Measurements from ENCODE around the gene UGT1A8. TPM values are rescaled to one million over a fixed set of nuclear protein-coding genes. Genes with fewer than 3 reads are reported as not detected.

UGT1A8 gene
- total RNA-seq, 1 experiment from 2014 or later, result 15.1 TPM

- DNase-seq (ENCODE audit: low read depth), result no peak
Observed at GRCh38 chr2:233799716-233800115, 182.3 kb downstream of the UGT1A8 start.

- no peak for DNase-seq (ENCODE audit: low read depth)
Observed at GRCh38 chr2:233800208-233800607, 182.8 kb downstream of the UGT1A8 start.

- peak; percentile 71 for DNase-seq (ENCODE audit: low read depth)
Observed at GRCh38 chr2:233801357-233802131, 184.1 kb downstream of the UGT1A8 start.

- no peak for DNase-seq (ENCODE audit: low read depth)
Observed at GRCh38 chr2:233802132-233802815, 184.8 kb downstream of the UGT1A8 start.

DNA sequence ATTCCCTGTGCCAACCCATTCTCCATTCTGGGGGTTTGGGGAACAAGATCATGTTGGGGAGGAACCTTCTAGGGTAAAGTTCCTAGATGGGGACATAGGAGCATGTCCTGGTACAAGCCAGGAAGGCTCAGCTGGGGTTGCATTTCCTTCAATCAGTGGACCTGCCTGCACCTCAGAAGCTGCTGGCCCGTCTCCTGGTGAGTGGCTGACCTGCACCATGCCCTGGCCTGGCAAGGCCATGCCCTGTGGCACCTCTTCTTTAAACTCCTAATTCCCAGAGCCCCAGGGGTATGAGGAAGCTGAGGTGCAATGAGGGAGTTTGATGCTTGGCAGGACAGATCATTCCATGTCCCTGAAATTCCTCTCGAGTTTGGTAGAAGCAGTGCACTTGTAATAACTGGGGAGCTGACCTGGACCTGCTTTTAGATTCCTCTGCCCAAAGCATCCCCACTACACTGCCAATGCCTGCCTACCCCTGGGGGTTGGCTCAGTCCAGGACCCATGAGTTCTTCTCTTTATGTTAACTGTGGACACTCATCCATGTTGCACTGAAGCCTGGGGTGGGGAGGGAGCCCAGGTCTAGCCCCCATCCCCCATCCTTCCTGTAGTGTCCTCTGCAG lies 186.0 kb downstream of the UGT1A8 start:
- DNase-seq (ENCODE audit: low read depth), result no peak

DNA sequence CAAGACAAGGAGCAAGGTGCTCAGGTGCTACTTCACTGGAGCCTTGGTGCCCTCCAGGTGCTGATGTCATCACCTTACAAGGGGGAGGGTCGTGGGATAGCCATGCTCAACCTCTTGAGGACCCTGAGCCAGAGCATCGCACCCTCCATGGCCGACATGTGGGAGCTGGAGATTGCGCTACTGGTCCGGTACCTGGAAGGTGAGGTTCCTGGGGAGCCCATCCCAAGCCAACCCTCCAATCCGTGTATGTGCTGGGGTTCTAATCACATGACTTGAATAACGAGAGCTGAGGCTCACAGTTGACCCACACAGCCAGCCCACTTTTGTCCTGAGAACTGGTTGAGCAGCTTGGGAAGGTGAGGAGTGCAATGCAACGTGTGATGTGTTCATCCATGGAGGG lies 186.6 kb downstream of the UGT1A8 start:
- no peak for DNase-seq (ENCODE audit: low read depth)

DNA sequence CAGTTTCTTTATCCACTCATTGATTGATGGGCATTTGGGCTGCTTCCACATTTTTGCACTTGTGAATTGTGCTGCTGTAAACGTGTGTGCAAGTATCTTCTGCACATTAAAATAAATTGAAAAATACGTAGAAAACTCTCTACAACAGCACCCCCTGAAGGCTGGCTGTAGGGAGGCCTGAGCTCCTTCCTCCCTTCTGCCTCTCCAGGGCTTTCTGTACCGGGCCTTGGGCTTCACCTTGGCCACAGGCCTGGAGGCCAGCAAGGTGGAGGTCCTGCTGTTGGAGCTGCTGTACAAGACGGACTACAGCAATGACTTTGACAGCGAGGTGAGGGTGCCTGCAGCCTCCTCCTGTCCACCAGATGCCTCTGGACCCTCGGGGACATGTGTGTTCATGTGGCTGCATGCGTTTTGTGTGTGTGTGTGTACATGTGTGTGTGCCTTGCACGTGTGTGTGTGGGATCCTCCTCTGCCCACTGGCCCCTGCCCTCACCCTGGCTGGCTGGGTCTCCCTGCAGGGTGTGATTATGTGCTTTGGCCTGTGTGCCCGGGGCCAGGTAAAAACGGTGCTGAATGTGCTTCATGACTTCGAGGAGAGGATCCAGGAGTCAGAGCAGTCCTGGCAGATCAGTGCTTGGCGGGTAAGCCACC lies 189.9 kb downstream of the UGT1A8 start:
- no peak for DNase-seq (ENCODE audit: low read depth)

- DNase-seq (ENCODE audit: low read depth), result no peak
Observed at GRCh38 chr2:233807966-233808935, 190.8 kb downstream of the UGT1A8 start.

DNA sequence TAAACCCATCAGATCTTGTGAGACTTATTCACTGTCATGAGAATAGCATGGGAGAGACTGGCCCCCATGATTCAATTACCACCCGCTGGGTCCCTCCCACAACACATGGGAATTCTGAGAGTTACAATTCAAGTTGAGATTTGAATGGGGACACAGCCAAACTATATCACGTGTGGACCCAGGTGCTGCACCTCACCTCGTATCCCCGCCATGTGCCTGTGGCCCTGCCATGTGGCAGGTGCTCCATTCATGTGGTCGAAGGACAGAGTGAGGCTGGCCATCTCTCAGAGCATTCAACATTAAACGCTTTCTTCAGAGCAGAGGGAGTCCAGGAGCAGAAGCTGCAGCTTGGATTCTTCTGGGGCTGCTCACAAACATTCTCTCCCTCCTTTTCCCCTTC lies 193.0 kb downstream of the UGT1A8 start:
- DNase-seq (ENCODE audit: low read depth), result no peak

- DNase-seq (ENCODE audit: low read depth), result no peak
Observed at GRCh38 chr2:233811087-233811486, 193.7 kb downstream of the UGT1A8 start.

- no peak for DNase-seq (ENCODE audit: low read depth)
Observed at GRCh38 chr2:233811732-233812131, 194.3 kb downstream of the UGT1A8 start.

GRCh38 chr2:233813236-233814055 lies 196.0 kb downstream of the UGT1A8 start:
- DNase-seq (ENCODE audit: low read depth), result no peak

DNA sequence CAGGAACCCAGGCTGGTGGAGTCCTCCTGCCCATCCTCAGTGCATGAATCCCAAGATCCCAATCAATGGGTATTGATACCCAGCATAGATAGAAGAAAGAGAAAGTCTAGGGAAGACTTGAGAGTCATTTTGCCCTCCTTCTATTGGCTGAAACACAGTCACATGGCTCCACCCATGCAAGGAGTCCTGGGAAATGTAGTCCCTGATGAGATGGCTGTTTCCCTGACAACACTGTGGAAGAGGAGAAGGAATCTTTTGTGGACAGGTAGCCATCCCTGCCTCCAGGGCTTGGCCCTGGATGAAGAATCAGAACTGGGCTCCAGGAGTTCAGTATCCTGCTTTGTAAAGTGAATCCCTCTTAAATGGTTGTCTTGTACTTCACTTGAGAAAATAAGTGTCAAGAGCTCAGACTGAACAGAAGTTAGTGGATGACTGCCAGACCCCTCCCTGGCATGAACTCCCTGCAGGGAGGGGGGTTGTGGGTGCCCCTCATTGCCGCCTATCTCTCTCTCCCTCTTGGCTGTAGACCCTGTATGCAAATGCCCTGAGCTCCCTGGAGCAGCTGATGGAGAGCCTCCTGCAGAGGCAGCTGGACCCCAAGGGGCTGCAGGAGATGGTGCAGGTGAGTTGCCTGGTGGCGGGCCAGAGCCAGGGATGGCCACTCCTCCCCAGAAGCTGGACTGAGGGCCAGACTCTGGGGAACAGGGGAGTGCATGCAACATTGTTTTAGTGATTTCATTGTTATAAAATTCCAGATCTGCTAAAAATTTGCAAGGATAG lies 196.8 kb downstream of the UGT1A8 start:
- DNase-seq (ENCODE audit: low read depth), result no peak

- no peak for DNase-seq (ENCODE audit: low read depth)
Observed at GRCh38 chr2:233815861-233816260, 198.4 kb downstream of the UGT1A8 start.

DNA sequence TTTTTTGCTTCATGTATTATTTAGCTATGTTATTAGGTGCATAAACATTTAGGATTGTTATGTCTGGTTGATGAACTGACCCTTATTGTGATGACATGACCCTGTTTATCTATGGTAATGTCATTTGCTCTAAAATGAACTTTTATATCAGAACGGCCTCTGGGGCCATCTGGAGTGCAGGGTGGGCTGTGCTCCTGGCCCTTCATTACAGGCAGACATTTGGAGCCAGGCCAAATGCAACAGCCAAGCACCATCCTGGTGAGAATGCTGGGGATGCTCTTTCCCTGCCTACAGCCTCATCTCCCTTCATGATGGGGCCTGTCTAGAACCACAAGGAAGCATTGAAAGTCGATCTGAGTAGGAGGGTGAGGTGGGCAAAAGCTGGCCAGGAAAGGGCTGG lies 198.9 kb downstream of the UGT1A8 start:
- DNase-seq (ENCODE audit: low read depth), result peak; percentile 34

- no peak for DNase-seq (ENCODE audit: low read depth)
Observed at GRCh38 chr2:233816771-233817170, 199.3 kb downstream of the UGT1A8 start.

DNA sequence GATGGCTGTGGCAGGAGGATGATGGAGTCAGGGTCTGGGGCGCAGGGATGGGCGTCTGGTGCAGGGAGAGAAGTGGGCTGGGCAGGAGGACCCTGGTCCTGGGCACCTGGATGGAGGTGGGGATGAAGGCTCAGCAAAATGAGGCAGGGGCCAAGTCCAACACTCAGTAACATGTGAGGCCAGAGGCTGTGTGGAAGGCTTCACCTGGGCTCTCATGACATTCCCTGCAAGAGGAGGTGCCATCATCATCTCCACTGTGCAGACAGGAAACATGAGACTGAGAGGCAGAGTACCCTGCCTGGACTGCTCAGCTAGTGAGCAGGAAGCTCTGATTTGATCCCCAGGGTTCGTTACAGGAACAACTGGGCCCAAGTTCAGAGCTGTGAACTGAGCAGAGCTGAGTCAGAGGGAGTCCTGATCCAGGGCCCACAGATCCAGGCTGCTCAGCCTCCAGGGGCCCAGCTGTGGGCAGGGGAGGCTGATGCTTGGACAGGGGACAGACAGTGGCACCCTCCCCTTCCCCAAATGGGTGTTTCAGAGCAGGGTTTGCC lies 200.0 kb downstream of the UGT1A8 start:
- peak; percentile 49 for DNase-seq (ENCODE audit: low read depth)

DNA sequence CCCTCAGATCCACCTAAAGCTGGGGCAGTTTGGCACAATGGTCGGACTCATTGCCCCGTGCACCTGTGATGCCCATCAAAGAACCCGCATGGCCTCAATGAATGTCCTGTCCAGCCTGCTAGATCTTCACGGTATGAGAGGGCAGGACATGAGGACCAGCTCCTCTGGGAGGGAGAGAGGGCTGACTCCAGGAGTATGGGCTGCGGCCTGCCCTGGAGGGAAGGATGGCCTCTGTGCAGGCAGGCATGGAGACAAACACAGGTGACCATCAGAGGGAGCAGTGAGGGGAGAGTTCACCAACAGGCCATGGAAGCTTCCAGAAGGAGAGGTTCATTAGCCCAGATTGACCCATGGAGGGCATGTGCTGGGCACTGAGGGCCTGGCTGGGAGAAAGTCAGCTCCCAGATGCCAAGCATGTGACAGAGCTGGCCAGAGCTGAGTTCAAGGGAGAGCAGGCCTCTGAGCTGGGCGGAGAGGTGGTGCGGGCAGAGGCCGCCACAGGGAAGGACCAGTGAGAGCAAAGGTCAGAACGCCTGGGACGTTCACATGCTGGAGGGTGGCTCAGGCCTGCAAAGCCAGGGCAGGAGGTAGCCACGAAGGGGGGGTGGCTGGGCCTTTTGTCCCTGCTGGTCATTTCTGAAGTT lies 200.7 kb downstream of the UGT1A8 start:
- DNase-seq (ENCODE audit: low read depth), result no peak
